Prostate gland (tissue), 2 donors: ENCODE measurements around the gene NSD1. TPM values are rescaled to one million over a fixed set of nuclear protein-coding genes. Genes with fewer than 3 reads are reported as not detected.

ENCODE experiments used
- DNase-seq: peaks from one replicate; pipeline ENCODE4 v3.0.0-alpha.2; 2019; ENCODE audit warnings: low spot score
- H3K27ac ChIP-seq, 2 donors: fragments of 200-600 bp; sonication (generic); 2 replicates each; pipeline ENCODE4 v1.5.1; 2017 to 2019
- H3K27me3 ChIP-seq: fragments of 200-600 bp; sonication (generic); replicated peaks from 2 replicates; pipeline ENCODE4 v1.5.1; 2019; ENCODE audit not compliant: insufficient read depth
- H3K36me3 ChIP-seq, 2 donors: fragments of 200-600 bp; sonication (generic); 1 replicate in 1 of 2; 2 replicates in 1 of 2; pipeline versions ENCODE4 v1.5.1 to v1.8.1; 2017 to 2019
- H3K4me1 ChIP-seq: fragments of 200-600 bp; sonication (generic); replicated peaks from 2 replicates; pipeline ENCODE4 v1.5.1; 2019
- H3K4me3 ChIP-seq, 2 donors: fragments of 200-600 bp; sonication (generic); 2 replicates each; pipeline ENCODE4 v1.5.1; 2017 to 2019
- H3K9me3 ChIP-seq: fragments of 200-600 bp; sonication (generic); 2 replicates; pipeline ENCODE4 v1.5.1; 2017
- POLR2A ChIP-seq: fragments of 450-650 bp; IDR thresholded peaks from one replicate; pipeline ENCODE4 v1.6.1; 2016; ENCODE audit warnings: antibody characterized with exemption, mild to moderate bottlenecking
- POLR2AphosphoS5 ChIP-seq: sonication (generic); formaldehyde crosslinking; IDR thresholded peaks from one replicate; pipeline ENCODE4 v1.6.1; 2017; ENCODE audit warnings: antibody characterized with exemption
- WGBS: methylation state at CpG from one replicate; pipeline ENCODE4 v1.1.5; 2018; 5-methylcytosine and 5-hydroxymethylcytosine counted together
- intact Hi-C: fragments of 100-400 bp; cut with DNase I; formaldehyde crosslinking; loops from one replicate; pipeline ENCODE4 v1.14.2; 2022
- total RNA-seq, 2 donors: library from RNA; depleted of rRNA; stranded (reverse); fragments of >200 nt; gene quantifications; one replicate each; pipeline ENCODE4 v1.1.0, GENCODE V29; 2016
- TF ChIP-seq, protein P1 (sequence below), 4 experiments: fragments of 200-600 bp in 2 of 4; fragments of 450-650 bp in 2 of 4; sonication (generic) in 2 of 4; IDR thresholded peaks; 1 replicate in 3 of 4; 2 replicates in 1 of 4; pipeline ENCODE4 v1.5.1; 2016 to 2019; ENCODE audit warnings: antibody characterized with exemption in 4 of 4, mild to moderate bottlenecking in 2 of 4, moderate library complexity in 2 of 4

NSD1 gene
- total RNA-seq, 2 donors from 2014 or later, result 37.2 to 53.9 TPM

DNA sequence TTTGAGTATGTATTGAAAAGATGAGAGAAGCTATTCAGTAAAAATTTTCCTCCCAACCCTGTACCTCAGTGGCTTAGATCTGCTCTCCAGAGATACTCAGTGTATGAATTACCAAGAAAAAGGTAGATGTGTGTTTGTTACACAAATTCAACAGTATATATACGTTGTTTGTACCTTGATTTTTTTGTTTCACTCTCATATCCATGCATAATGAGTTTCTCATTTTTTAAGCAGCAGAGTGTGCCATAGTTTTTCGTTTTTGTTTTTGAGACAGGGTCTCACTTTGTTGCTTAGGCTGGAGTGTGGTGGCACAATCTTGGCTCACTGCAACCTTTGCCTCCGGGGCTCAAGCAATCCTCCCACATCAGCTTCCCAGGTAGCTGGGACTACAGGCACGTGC lies 92.2 kb downstream of the NSD1 start:
- DNase-seq, result no peak
- intact Hi-C loops, result no loop called here
- H3K4me3 ChIP-seq, result no peak overlapping the region
- H3K27ac ChIP-seq, result no peak overlapping the region
- no peaks in the 10 kb centered on the region for H3K4me1 ChIP-seq
- no peaks in the 10 kb centered on the region for H3K36me3 ChIP-seq
- H3K27me3 ChIP-seq, result no peaks in the 10 kb centered on the region
- TF ChIP-seq POLR2A, result no peak
- WGBS, result 94% methylated on average over 4 of the region's 4 CpGs
- no peaks in the 10 kb centered on the region for H3K9me3 ChIP-seq

DNA sequence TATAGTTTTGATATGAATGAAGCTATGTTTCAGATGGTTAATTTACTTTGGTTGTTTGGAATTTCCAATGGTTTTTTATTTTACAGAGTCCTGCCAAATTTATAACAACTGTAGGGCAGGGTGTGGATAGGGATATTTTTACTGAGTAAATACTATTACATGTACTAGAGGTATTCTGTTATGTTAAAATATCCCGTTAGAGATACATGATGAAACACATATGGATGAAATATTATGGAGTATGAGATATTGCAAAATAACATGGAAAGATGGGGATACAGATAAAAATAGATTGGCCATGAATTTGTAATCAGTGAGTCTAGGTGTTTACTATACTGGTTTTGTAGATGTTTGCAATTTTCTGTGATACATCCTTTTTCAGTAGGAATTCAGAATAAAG lies 93.3 kb downstream of the NSD1 start:
- Histone ChIP-seq H3K27ac (no peak overlapping the region), H3K9me3 (no peaks in the 10 kb centered on the region), H3K27me3 (no peaks in the 10 kb centered on the region), H3K36me3 (no peaks in the 10 kb centered on the region), H3K4me3 (no peak overlapping the region), H3K4me1 (no peaks in the 10 kb centered on the region)
- 54% methylated on average over 1 of the region's 1 CpG for WGBS
- intact Hi-C loops, result no loop called here
- TF ChIP-seq, protein P1, sequence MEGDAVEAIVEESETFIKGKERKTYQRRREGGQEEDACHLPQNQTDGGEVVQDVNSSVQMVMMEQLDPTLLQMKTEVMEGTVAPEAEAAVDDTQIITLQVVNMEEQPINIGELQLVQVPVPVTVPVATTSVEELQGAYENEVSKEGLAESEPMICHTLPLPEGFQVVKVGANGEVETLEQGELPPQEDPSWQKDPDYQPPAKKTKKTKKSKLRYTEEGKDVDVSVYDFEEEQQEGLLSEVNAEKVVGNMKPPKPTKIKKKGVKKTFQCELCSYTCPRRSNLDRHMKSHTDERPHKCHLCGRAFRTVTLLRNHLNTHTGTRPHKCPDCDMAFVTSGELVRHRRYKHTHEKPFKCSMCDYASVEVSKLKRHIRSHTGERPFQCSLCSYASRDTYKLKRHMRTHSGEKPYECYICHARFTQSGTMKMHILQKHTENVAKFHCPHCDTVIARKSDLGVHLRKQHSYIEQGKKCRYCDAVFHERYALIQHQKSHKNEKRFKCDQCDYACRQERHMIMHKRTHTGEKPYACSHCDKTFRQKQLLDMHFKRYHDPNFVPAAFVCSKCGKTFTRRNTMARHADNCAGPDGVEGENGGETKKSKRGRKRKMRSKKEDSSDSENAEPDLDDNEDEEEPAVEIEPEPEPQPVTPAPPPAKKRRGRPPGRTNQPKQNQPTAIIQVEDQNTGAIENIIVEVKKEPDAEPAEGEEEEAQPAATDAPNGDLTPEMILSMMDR (IDR thresholded peaks at IDR 0.05), result no peak
- no peak for TF ChIP-seq POLR2AphosphoS5
- no peak for TF ChIP-seq POLR2A
- DNase-seq, result no peak

DNA sequence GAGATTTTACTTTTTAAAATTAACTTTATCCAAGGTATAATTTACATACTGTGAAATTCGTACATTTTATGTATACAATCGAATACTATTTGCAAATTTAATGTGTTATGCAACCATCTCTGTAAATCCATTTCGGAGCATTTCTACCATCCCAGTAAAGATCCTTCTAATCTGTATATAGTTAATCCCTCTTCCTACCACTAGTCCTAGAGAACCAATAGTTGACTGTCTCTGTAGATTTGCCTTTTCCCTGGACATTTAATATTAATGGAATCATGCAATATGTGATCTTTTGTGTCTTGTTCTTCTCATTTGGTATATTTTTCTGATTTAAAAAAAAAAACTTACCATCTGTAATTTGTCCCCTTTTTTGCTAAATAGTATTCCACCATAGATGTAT lies 95.2 kb downstream of the NSD1 start:
- intact Hi-C loops, result no loop called here
- Histone ChIP-seq H3K27me3 (no peaks in the 10 kb centered on the region), H3K4me3 (no peak overlapping the region), H3K9me3 (no peaks in the 10 kb centered on the region), H3K27ac (no peak overlapping the region), H3K36me3 (no peaks in the 10 kb centered on the region), H3K4me1 (no peaks in the 10 kb centered on the region)
- 91% methylated on average over 3 of the region's 3 CpGs for WGBS
- TF ChIP-seq POLR2A (no peak), POLR2AphosphoS5 (no peak)
- TF ChIP-seq, protein P1 (IDR thresholded peaks at IDR 0.05), result no peak
- no peak for DNase-seq

DNA sequence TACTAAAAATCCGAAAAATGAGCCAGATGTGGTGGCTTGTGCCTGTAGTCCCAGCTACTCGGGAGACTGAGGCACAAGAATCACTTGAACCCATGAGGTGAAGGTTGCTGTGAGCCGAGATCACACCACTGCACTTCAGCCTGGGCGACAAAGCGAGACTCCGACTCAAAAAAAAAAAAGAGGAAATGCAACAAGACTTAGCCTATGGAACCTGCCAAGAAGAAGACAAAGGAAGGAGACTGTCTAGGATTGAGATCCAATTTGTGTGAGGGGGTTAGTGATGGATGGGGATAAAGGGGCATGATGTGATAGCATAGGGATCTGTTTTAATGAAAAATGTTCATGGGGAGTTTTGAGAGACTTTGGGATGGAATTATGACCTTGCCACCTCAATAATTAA lies 97.1 kb downstream of the NSD1 start:
- no peak overlapping the region for H3K27ac ChIP-seq
- TF ChIP-seq POLR2AphosphoS5, result no peak
- TF ChIP-seq, protein P1 (IDR thresholded peaks at IDR 0.05), result no peak
- TF ChIP-seq POLR2A, result no peak
- 91% methylated on average over 6 of the region's 6 CpGs for WGBS
- no peak overlapping the region for H3K4me3 ChIP-seq
- no peaks in the 10 kb centered on the region for H3K36me3 ChIP-seq
- no peaks in the 10 kb centered on the region for H3K27me3 ChIP-seq
- no peak for DNase-seq
- no peaks in the 10 kb centered on the region for H3K4me1 ChIP-seq
- intact Hi-C loops, result no loop called here
- no peaks in the 10 kb centered on the region for H3K9me3 ChIP-seq

DNA sequence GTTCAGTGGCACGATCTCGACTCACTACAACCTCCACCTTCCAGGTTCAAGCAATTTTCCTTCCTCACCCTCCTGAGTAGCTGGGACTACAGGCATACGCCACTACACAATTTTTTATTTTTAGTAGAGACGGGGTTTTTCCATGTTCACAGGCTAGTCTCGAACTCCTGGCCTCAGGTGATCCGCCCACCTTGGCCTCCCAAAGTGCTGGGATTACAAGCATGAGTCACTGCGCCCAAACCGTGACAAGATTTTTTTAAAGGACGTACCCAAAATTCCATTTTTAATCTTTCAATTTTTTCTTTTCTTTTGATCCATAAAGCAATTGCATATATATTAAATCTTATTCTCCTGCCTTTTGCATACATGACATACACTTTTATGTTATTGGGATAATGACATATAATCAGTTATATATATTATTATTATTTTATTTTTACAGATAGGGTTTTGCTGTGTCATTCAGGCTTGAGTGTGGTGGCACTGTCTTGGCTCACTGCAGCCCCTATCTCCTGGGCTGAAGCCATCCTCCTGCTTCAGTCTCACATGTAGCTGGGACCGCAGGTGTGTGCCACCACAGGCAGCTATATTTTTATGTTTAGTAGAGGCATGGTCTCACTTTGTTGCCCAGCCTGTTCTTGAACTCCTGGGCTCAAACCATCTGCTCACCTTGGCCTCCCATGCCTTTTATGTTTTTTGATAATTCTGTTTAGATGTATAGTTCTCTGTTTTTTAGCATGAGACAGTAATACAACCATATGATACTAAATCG lies 98.1 kb downstream of the NSD1 start:
- intact Hi-C loops, result no loop called here
- no peak overlapping the region for H3K4me3 ChIP-seq
- TF ChIP-seq, protein P1 (IDR thresholded peaks at IDR 0.05), result no peak
- no peak for TF ChIP-seq POLR2A
- no peak for TF ChIP-seq POLR2AphosphoS5
- H3K27ac ChIP-seq, result no peak overlapping the region
- H3K36me3 ChIP-seq, result no peaks in the 10 kb centered on the region
- 96% methylated on average over 11 of the region's 11 CpGs for WGBS
- no peak for DNase-seq
- no peaks in the 10 kb centered on the region for H3K27me3 ChIP-seq
- no peaks in the 10 kb centered on the region for H3K4me1 ChIP-seq
- H3K9me3 ChIP-seq, result no peaks in the 10 kb centered on the region
